ENCODE data around the gene HNRNPAB. TPM values are rescaled to one million over a fixed set of nuclear protein-coding genes. Genes with fewer than 3 reads are reported as not detected.

HNRNPAB gene
- total and polyA plus RNA-seq, 12 donors, result 40.7 to 265 (median 117) TPM

DNA sequence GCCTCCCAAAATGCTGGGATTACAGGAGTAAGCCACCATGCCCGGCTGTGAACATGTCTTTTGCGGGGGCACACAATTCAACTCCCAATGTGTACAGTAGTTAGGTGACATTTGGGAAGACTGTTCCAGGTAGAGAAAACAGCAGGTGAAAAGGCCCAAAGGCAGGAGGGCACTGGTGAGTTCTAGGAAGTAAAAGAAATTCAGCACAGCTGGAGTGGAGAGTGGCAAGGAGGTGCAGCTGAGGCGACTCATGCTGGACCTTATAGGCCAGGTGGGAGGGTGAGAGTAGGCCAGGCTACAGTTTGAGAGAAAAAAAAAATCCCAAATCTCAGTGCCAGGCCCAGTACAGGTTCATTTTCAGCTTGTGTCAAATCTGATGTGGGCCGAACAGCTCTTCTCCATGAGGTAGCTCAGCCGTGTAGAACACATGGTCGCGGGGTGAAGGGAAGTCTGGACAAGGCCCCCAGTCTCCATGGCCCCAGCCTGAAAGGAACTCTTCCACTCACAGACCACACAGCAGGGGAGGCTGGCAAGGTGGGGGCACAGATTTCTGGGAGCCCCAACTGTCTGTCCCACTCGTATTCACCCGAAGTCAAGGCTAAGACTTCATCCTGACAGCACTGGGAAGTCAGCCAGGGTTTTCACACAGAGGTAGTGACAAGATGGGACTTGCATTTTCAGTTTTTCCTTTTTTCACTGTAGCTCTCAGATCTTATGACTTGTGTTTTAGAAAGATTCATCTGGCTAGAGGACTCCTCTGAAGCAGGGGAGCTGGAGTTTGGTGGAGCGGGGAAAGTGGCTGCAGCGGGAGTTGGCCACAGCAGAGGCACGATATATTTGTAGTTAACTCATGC, 4.5 kb upstream of the HNRNPAB start:
- WGBS, 4 donors, result 73 to 79% (median 75%) methylated on average over 12 of the region's 12 CpGs

DNA sequence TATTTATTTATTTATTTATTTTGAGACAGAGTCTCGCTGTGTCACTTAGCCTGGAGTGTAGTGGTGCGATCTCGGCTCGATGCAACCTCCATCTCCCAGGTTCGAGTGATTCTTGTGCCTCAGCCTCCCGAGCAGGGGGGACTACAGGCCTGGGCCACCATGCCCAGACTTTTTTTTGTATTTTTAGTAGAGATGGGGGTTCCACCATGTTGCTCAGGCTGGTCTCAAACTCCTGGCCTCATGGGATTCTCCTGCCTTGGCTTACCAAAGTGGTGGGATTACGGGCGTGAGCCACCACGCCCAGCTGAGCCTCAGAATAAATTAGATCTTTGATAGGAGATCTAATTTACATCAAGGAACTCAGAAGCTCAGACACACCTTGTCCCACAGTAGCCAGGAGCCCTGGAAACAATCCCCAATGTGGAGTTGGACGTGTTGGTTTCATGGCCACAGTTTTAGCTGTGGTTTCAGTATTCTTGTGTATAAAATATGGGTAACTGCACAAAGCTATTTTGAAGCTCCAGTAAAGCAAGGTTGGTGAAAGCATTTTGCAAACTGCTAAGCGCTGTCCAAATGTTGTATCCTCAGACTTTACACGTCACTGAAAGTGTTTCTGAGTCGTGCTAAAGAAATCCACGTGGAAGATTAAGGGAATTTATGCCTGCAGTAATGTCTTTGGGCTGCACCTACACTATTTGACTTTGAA, 3.0 kb upstream of the HNRNPAB start:
- no peaks in the 10 kb centered on the region for H3K27me3 ChIP-seq
- WGBS, 4 donors, result 80 to 85% (median 83%) methylated on average over 14 of the region's 14 CpGs
- H3K4me3 ChIP-seq, result no peak overlapping the region
- no peak overlapping the region for H3K27ac ChIP-seq
- H3K36me3 ChIP-seq (replicated peaks in 1 of 2), result no peaks in the 10 kb centered on the region
- H3K9me3 ChIP-seq (replicated peaks in 1 of 3), result no peaks in the 10 kb centered on the region
- peak in 3 of 7 donors; percentile 10 to 30 (median 18) for DNase-seq
- peaks cover 7 to 17% of the 10 kb centered on the region in 2 donors for H3K4me1 ChIP-seq (replicated peaks in 1 of 2)
- intact Hi-C loops (cut with DNase I), result no loop called here
- TF ChIP-seq CTCF (IDR thresholded peaks at IDR 0.05), result no peak
- TF ChIP-seq POLR2A (IDR thresholded peaks at IDR 0.05), result no peak

More for the DNA sequence above, 4.5 kb upstream of the HNRNPAB start:
- intact Hi-C loops (cut with DNase I), result no loop called here
- no peaks in the 10 kb centered on the region for H3K9me3 ChIP-seq (replicated peaks in 1 of 3)
- H3K4me3 ChIP-seq, result no peak overlapping the region
- no peaks in the 10 kb centered on the region for H3K27me3 ChIP-seq
- no peak overlapping the region for H3K27ac ChIP-seq
- no peaks in the 10 kb centered on the region for H3K36me3 ChIP-seq (replicated peaks in 1 of 2)
- TF ChIP-seq CTCF (IDR thresholded peaks at IDR 0.05), result no peak
- TF ChIP-seq POLR2A (IDR thresholded peaks at IDR 0.05), result no peak
- DNase-seq, result no peak
- peaks cover 0 to 8% of the 10 kb centered on the region in 2 donors for H3K4me1 ChIP-seq (replicated peaks in 1 of 2)

- intact Hi-C loops (cut with DNase I), result no loop called here
- 8 to 21% (median 20%) methylated on average over 2 of the region's 2 CpGs for WGBS, 4 donors
- Histone ChIP-seq H3K9me3 (replicated peaks in 1 of 3) (no peaks in the 10 kb centered on the region), H3K4me1 (replicated peaks in 1 of 2) (peaks cover 12 to 22% of the 10 kb centered on the region in 2 donors), H3K36me3 (replicated peaks in 1 of 2) (peaks cover 0 to 3% of the 10 kb centered on the region in 2 donors), H3K27ac (no peak overlapping the region), H3K4me3 (no peak overlapping the region), H3K27me3 (no peaks in the 10 kb centered on the region)
- DNase-seq, result peak in 6 of 7 donors; percentile 40 to 72 (median 62)
- no peak for TF ChIP-seq CTCF (IDR thresholded peaks at IDR 0.05)
- no peak for TF ChIP-seq POLR2A (IDR thresholded peaks at IDR 0.05)
Observed at GRCh38 chr5:178201927-178202235, 2.5 kb upstream of the HNRNPAB start.

GRCh38 chr5:178202541-178202940, 1.8 kb upstream of the HNRNPAB start:
- intact Hi-C loops (cut with DNase I), result no loop called here
- TF ChIP-seq CTCF (IDR thresholded peaks at IDR 0.05) (no peak), POLR2A (IDR thresholded peaks at IDR 0.05) (no peak)
- Histone ChIP-seq H3K9me3 (replicated peaks in 1 of 3) (no peaks in the 10 kb centered on the region), H3K4me3 (no peak overlapping the region), H3K27ac (no peak overlapping the region), H3K36me3 (replicated peaks in 1 of 2) (peaks cover 0 to 9% of the 10 kb centered on the region in 2 donors), H3K27me3 (no peaks in the 10 kb centered on the region), H3K4me1 (replicated peaks in 1 of 2) (peaks cover 15 to 29% of the 10 kb centered on the region in 2 donors)
- DNase-seq, result peak in 1 of 7 donors; percentile 46
- 93 to 97% (median 94%) methylated on average over 10 of the region's 10 CpGs for WGBS, 4 donors
